Activated naive CD4-positive, alpha-beta T cell treated with anti-CD3 and anti-CD28 coated beads, Interleukin-2, amount 50 U/mL, for 72 hours (primary cell): ENCODE results near the gene LRRC49. TPM values are rescaled to one million over a fixed set of nuclear protein-coding genes. Genes with fewer than 3 reads are reported as not detected.

ENCODE experiments used
- ATAC-seq, 2 donors: fragments of 150-1000 bp; cut with Tn5 transposase; 2 replicates each; pipeline ENCODE4 v1.10.0; 2021; ENCODE audit warnings: mild to moderate bottlenecking in 2 of 2, moderate library complexity in 2 of 2
- DNase-seq, 2 donors: peaks; one replicate each; pipeline ENCODE4 v3.0.0; 2021 to 2022; ENCODE audit warnings: low spot score in 2 of 2
- H3K27ac Mint-ChIP-seq, 2 donors: one replicate each; pipeline ENCODE4 v1.8.0; 2022; ENCODE audit warnings: mild to moderate bottlenecking in 2 of 2, mixed read lengths in 2 of 2
- H3K36me3 Mint-ChIP-seq, 2 donors: one replicate each; pipeline ENCODE4 v1.8.0; 2022; ENCODE audit warnings: mixed read lengths in 2 of 2
- H3K9me3 Mint-ChIP-seq, 2 donors: one replicate each; pipeline ENCODE4 v1.8.0; 2022; ENCODE audit warnings: mixed read lengths in 2 of 2
- total RNA-seq, 2 donors: library from RNA; stranded (reverse); gene quantifications; one replicate each; pipeline ENCODE4 v1.2.3, GENCODE V29; 2022

The LRRC49 gene
- total RNA-seq, 2 donors from 2014 or later: not detected

- H3K36me3 Mint-ChIP-seq: peaks cover 0 to 5% of the 10 kb centered on the region in 2 donors
- H3K9me3 Mint-ChIP-seq: peaks cover 0 to 4% of the 10 kb centered on the region in 2 donors
- ATAC-seq: no peak
- H3K27ac Mint-ChIP-seq: no peak overlapping the region
- DNase-seq: no peak
These were observed 157.2 kb downstream of the LRRC49 start for GRCh38 chr15:71049706-71050422.

- H3K36me3 Mint-ChIP-seq: peaks cover 0 to 5% of the 10 kb centered on the region in 2 donors
- peaks cover 0 to 4% of the 10 kb centered on the region in 2 donors for H3K9me3 Mint-ChIP-seq
- DNase-seq: no peak
- no peak overlapping the region for H3K27ac Mint-ChIP-seq
- ATAC-seq: no peak
These were observed 157.8 kb downstream of the LRRC49 start for GRCh38 chr15:71050461-71050860.

DNA sequence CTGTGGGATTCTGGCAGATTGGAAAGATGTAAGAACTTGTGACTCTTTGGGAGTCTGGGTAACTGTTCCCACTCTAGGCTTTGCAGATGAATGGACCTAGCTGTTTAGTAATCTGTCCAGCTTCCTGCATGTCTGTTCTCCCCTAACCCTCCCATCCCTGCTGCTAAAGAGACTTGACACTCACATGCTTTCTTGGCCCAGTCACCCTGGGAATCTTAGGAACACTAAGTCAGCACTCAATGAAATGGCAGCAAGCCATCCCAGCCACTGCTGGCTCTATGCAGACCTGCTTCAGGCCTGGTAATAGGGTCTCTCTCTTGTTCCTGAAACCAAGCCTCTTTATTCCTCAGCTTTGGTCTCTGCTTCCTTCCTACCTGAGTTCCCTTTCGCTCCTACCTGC lies 158.9 kb downstream of the LRRC49 start:
- ATAC-seq (no peak), DNase-seq (no peak)
- Mint-ChIP-seq H3K27ac (no peak overlapping the region), H3K9me3 (peaks cover 0 to 4% of the 10 kb centered on the region in 2 donors), H3K36me3 (peaks cover 0 to 5% of the 10 kb centered on the region in 2 donors)

GRCh38 chr15:71052356-71052755 lies 159.7 kb downstream of the LRRC49 start:
- peaks cover 0 to 5% of the 10 kb centered on the region in 2 donors for H3K36me3 Mint-ChIP-seq
- DNase-seq (no peak), ATAC-seq (no peak)
- H3K27ac Mint-ChIP-seq: no peak overlapping the region
- peaks cover 0 to 4% of the 10 kb centered on the region in 2 donors for H3K9me3 Mint-ChIP-seq

DNA sequence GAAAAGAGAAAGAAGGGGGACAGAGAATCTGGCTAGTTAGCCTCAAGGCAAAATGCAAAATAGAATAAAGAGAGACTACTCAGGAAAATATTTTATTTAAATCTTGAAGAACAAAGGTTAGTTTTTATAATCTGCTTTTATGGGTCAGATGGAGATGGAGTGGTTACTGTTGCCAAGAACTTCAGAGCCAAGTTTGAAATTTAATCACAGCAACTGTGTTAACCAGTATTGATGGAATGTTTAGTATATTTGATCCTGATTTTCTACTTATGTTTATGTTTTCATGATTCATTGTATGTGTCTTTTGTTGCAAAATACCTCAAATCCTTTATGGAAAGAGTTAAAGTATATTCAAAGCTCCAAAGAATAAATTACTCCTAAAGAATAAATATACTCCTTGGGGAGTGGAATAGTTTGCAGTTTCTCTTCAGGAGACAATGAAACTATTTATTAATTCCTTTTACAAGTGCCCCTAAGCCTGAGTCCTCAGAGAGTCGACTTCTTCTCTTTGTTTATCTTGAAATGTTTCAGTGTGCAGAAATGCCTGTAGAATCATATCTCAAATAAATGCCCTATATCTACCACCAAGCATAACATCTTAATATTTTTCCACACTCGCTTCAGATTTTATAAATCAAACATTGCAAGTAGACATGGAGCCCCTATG lies 161.8 kb downstream of the LRRC49 start:
- peaks cover 0 to 4% of the 10 kb centered on the region in 2 donors for H3K9me3 Mint-ChIP-seq

GRCh38 chr15:71055461-71055860 lies 162.8 kb downstream of the LRRC49 start:
- DNase-seq (no peak), ATAC-seq (no peak)
- Mint-ChIP-seq H3K9me3 (peaks cover 5 to 6% of the 10 kb centered on the region in 2 donors), H3K36me3 (peaks cover 0 to 5% of the 10 kb centered on the region in 2 donors), H3K27ac (no peak overlapping the region)

More for the DNA sequence above, 161.8 kb downstream of the LRRC49 start:
- DNase-seq: no peak
- Mint-ChIP-seq H3K36me3 (peaks cover 0 to 5% of the 10 kb centered on the region in 2 donors), H3K27ac (no peak overlapping the region)
- ATAC-seq: no peak

GRCh38 chr15:71056111-71056510 lies 163.5 kb downstream of the LRRC49 start:
- Mint-ChIP-seq H3K9me3 (peaks cover 6 to 7% of the 10 kb centered on the region in 2 donors), H3K36me3 (peaks cover 0 to 5% of the 10 kb centered on the region in 2 donors), H3K27ac (no peak overlapping the region)
- ATAC-seq (no peak), DNase-seq (no peak)

- ATAC-seq (no peak), DNase-seq (no peak)
- Mint-ChIP-seq H3K27ac (no peak overlapping the region), H3K36me3 (peaks cover 0 to 5% of the 10 kb centered on the region in 2 donors), H3K9me3 (peaks cover 6 to 7% of the 10 kb centered on the region in 2 donors)
These were observed 164.5 kb downstream of the LRRC49 start for GRCh38 chr15:71057143-71057542.

GRCh38 chr15:71057581-71057980 lies 165.0 kb downstream of the LRRC49 start:
- ATAC-seq (no peak), DNase-seq (no peak)
- no peak overlapping the region for H3K27ac Mint-ChIP-seq
- peaks cover 4 to 6% of the 10 kb centered on the region in 2 donors for H3K9me3 Mint-ChIP-seq
- peaks cover 0 to 1% of the 10 kb centered on the region in 2 donors for H3K36me3 Mint-ChIP-seq

DNA sequence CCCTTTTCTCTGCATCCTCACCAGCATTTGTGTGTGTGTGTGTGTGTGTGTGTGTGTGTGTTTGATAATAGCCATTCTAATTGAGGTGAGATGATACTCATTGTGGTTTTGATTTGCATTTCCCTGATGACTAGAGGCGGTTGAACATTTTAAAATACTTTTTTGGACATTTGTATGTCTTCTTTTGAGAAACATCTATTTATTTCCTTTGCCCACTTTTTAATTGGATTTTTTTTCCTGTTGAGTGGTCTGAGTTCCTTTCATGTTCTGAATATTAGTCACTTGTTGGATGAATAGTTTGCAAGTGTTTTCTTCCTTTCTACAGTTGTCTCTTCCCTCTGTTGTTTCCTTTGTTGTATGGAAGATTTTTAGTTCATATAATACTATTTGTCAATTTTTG lies 168.4 kb downstream of the LRRC49 start:
- ATAC-seq (no peak), DNase-seq (no peak)
- Mint-ChIP-seq H3K36me3 (no peaks in the 10 kb centered on the region), H3K9me3 (peaks cover 3 to 6% of the 10 kb centered on the region in 2 donors), H3K27ac (no peak overlapping the region)

DNA sequence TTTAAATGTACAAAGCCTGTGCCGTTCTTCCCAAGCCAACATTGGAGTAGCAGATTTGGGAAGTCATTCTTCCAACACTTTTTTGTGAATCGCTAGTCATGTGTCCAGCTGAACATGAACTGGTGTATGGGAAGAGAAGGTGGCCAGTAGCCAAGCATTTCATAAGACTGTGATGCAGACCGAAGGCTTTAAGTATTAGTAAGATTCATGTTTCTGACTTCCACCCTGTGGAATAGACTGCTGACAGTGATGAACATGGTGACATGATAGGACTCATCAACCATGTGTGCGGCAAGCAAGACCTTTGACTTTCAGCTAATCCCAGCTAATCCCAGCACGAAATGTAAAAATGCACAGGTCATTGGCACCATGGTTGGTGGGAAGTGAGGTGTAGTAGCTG lies 174.4 kb downstream of the LRRC49 start:
- peaks cover 0 to 5% of the 10 kb centered on the region in 2 donors for H3K9me3 Mint-ChIP-seq
- DNase-seq (no peak), ATAC-seq (no peak)
- H3K27ac Mint-ChIP-seq: no peak overlapping the region
- no peaks in the 10 kb centered on the region for H3K36me3 Mint-ChIP-seq

DNA sequence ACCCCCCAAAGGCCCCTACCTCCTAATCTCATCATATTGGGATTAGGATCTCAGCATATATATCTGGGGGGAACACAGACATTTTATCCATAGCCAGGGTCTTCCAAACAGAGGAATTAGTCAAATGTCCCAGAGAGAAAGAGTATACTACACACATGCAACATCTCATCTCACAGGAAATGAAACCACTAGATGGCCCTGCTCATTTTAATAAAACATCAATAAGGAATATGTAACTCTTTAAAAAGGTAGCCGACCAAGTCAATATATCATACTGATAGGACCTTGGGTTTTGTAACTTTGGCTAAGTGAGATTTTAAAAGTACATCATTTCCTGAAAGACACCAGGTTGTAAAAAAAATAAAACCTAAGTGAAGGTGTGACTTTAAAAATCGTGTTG lies 177.1 kb downstream of the LRRC49 start:
- DNase-seq: no peak
- no peak for ATAC-seq
- Mint-ChIP-seq H3K9me3 (peaks cover 4 to 5% of the 10 kb centered on the region in 2 donors), H3K27ac (no peak overlapping the region), H3K36me3 (no peaks in the 10 kb centered on the region)

- no peak for DNase-seq
- Mint-ChIP-seq H3K36me3 (no peaks in the 10 kb centered on the region), H3K9me3 (peaks cover 4 to 5% of the 10 kb centered on the region in 2 donors), H3K27ac (no peak overlapping the region)
- ATAC-seq: no peak
These were observed 178.9 kb downstream of the LRRC49 start for GRCh38 chr15:71071529-71071928.

DNA sequence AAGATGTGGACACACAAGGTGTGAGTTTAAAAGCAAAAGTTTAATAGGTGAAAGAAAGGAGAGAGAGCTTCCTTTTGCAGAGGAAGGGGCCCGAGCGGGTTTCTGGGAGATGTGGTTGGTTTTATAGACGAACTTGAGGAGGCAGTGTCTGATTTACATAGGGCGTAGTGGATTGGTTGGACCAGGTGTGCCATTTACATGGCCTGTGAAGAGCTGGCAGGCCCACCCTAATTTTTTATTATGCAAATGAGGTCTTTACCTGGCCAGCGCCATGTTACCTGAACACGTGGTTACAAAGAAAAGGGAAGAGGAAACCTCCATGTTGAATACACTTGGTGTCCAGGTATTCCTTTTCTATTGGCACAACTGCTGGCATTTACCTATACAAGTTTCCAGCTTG lies 179.8 kb downstream of the LRRC49 start:
- ATAC-seq: no peak
- H3K36me3 Mint-ChIP-seq: no peaks in the 10 kb centered on the region
- no peak overlapping the region for H3K27ac Mint-ChIP-seq
- peaks cover 4 to 5% of the 10 kb centered on the region in 2 donors for H3K9me3 Mint-ChIP-seq
- no peak for DNase-seq

GRCh38 chr15:71078506-71079207 lies 186.0 kb downstream of the LRRC49 start:
- DNase-seq (no peak), ATAC-seq (no peak)
- Mint-ChIP-seq H3K36me3 (no peaks in the 10 kb centered on the region), H3K27ac (no peak overlapping the region), H3K9me3 (peaks cover 0 to 19% of the 10 kb centered on the region in 2 donors)

DNA sequence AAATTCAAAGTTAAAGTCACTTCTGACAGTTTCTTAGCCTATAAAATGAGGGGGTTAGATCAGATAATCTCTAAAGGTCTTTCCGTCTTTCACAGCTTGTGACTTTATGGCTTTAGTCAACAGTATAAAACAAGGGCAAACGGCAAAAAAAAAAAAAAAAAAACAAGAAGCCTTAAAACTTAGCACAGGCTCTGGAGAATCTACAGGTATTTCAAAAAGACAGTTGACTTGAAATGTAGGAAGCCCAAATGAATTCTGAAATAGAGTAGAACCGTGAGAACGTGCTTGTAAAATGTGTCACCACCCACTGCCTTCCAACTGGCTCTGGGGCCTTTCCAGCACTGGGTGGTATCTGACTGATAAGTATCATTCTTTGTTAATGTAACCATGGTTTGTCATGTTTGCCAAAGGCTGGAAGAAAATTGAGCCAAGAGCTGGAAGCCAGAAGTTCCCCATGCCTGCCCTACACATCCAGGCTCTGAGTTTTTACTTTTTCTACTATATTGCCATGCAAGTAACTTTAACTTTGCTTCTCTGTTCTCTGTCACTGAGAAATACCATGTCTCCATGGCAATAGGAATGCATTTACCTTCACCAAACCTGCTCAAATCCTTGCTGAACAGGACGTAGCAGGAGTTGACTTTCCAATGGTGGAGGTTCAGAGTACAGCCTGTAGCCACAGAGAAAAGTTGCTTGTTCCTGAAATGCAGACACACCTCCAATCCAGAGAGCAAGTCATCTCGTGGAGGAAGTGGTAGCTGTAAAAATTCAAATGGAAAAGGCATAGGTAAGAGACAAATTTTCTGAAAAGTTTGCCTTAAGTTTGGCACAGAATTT lies 186.8 kb downstream of the LRRC49 start:
- DNase-seq (no peak), ATAC-seq (no peak)
- H3K27ac Mint-ChIP-seq: no peak overlapping the region
- no peaks in the 10 kb centered on the region for H3K36me3 Mint-ChIP-seq
- H3K9me3 Mint-ChIP-seq: peaks cover 0 to 15% of the 10 kb centered on the region in 2 donors
